KMS-11 (cell line): ENCODE data around the gene CMSS1.

ENCODE experiments used
- H2AFZ ChIP-seq: fragments of 200-600 bp; sonication (generic); 2 replicates; pipeline ENCODE4 v1.6.1; 2016; ENCODE audit warnings: antibody characterized with exemption, mixed run types, low read depth
- H3K27ac ChIP-seq: fragments of 200-600 bp; sonication (generic); 2 replicates; pipeline ENCODE4 v1.6.1; 2016; ENCODE audit warnings: mild to moderate bottlenecking, mixed run types
- H3K27me3 ChIP-seq: fragments of 200-600 bp; sonication (generic); 2 replicates; pipeline ENCODE4 v1.6.1; 2017; ENCODE audit warnings: mild to moderate bottlenecking, low read depth, mixed run types, moderate library complexity; ENCODE audit not compliant: insufficient read depth
- H3K36me3 ChIP-seq: fragments of 200-600 bp; sonication (generic); 2 replicates; pipeline ENCODE4 v1.6.1; 2017; ENCODE audit warnings: mild to moderate bottlenecking, mixed run types; ENCODE audit not compliant: insufficient read depth
- H3K4me1 ChIP-seq: fragments of 200-600 bp; sonication (generic); 2 replicates; pipeline ENCODE4 v1.6.1; 2016; ENCODE audit warnings: mild to moderate bottlenecking, low read depth, mixed run types; ENCODE audit not compliant: poor library complexity, severe bottlenecking
- H3K4me2 ChIP-seq: fragments of 200-600 bp; sonication (generic); 2 replicates; pipeline ENCODE4 v1.7.0; 2016; ENCODE audit warnings: mild to moderate bottlenecking, mixed run types
- H3K4me3 ChIP-seq: fragments of 200-600 bp; sonication (generic); IDR thresholded peaks from 2 replicates; pipeline ENCODE4 v1.6.1; 2017; ENCODE audit warnings: low read depth, low read length, mixed read lengths; ENCODE audit not compliant: insufficient read depth
- H3K79me2 ChIP-seq: fragments of 200-600 bp; sonication (generic); 2 replicates; pipeline ENCODE4 v1.6.1; 2016; ENCODE audit warnings: low read depth, mixed run types; ENCODE audit not compliant: insufficient read depth
- H3K9ac ChIP-seq: fragments of 200-600 bp; sonication (generic); 2 replicates; pipeline ENCODE4 v1.6.1; 2016; ENCODE audit warnings: mild to moderate bottlenecking, mixed run types
- H4K20me1 ChIP-seq: fragments of 200-600 bp; sonication (generic); 2 replicates; pipeline ENCODE4 v1.6.1; 2016; ENCODE audit warnings: mild to moderate bottlenecking, mixed run types; ENCODE audit not compliant: insufficient read depth
- CTCF ChIP-seq: fragments of 200-600 bp; sonication (generic); conservative IDR thresholded peaks from 2 replicates; pipeline ENCODE4 v1.6.1; 2017; ENCODE audit warnings: low read depth, mild to moderate bottlenecking, antibody characterized with exemption, low read length, moderate library complexity, mixed read lengths

The CMSS1 gene

GRCh38 chr3:99961756-99962515 is 144.3 kb downstream of the CMSS1 start:
- Histone ChIP-seq H3K27me3 (no peaks in the 10 kb centered on the region), H3K27ac (no peak overlapping the region), H3K4me1 (peaks cover 10% of the 10 kb centered on the region), H3K4me2 (no peak overlapping the region), H3K4me3 (no peak overlapping the region), H3K36me3 (no peaks in the 10 kb centered on the region), H3K9ac (no peak overlapping the region), H2AFZ (no peak overlapping the region), H4K20me1 (no peaks in the 10 kb centered on the region), H3K79me2 (no peaks in the 10 kb centered on the region)
- TF ChIP-seq CTCF, result no peak

- no peaks in the 10 kb centered on the region for H3K36me3 ChIP-seq
- no peak overlapping the region for H3K9ac ChIP-seq
- H4K20me1 ChIP-seq, result no peaks in the 10 kb centered on the region
- no peak overlapping the region for H2AFZ ChIP-seq
- no peaks in the 10 kb centered on the region for H3K27me3 ChIP-seq
- no peak overlapping the region for H3K4me3 ChIP-seq
- H3K4me2 ChIP-seq, result no peak overlapping the region
- H3K79me2 ChIP-seq, result no peaks in the 10 kb centered on the region
- no peak for TF ChIP-seq CTCF
- peaks cover 10% of the 10 kb centered on the region for H3K4me1 ChIP-seq
- H3K27ac ChIP-seq, result no peak overlapping the region
Observed at GRCh38 chr3:99962703-99963102, 145.0 kb downstream of the CMSS1 start.

- Histone ChIP-seq H3K79me2 (no peaks in the 10 kb centered on the region), H3K9ac (no peak overlapping the region), H2AFZ (no peak overlapping the region), H4K20me1 (no peaks in the 10 kb centered on the region), H3K27me3 (no peaks in the 10 kb centered on the region), H3K4me1 (peaks cover 10% of the 10 kb centered on the region), H3K36me3 (no peaks in the 10 kb centered on the region), H3K4me2 (no peak overlapping the region), H3K4me3 (no peak overlapping the region), H3K27ac (no peak overlapping the region)
- TF ChIP-seq CTCF, result no peak
Observed at GRCh38 chr3:99965077-99965476, 147.4 kb downstream of the CMSS1 start.

GRCh38 chr3:99965681-99966408 is 148.2 kb downstream of the CMSS1 start:
- Histone ChIP-seq H2AFZ (no peak overlapping the region), H3K36me3 (no peaks in the 10 kb centered on the region), H4K20me1 (no peaks in the 10 kb centered on the region), H3K4me2 (no peak overlapping the region), H3K4me1 (peaks cover 2% of the 10 kb centered on the region), H3K4me3 (no peak overlapping the region), H3K9ac (no peak overlapping the region), H3K27ac (no peak overlapping the region), H3K79me2 (no peaks in the 10 kb centered on the region), H3K27me3 (no peaks in the 10 kb centered on the region)
- TF ChIP-seq CTCF, result no peak
